ENCODE data around the gene SLCO1B3. TPM values are rescaled to one million over a fixed set of nuclear protein-coding genes. Genes with fewer than 3 reads are reported as not detected.

The SLCO1B3 gene
- total and polyA plus RNA-seq, 2 of the 4 experiments (the other 2 are of a cell fraction): not detected

DNA sequence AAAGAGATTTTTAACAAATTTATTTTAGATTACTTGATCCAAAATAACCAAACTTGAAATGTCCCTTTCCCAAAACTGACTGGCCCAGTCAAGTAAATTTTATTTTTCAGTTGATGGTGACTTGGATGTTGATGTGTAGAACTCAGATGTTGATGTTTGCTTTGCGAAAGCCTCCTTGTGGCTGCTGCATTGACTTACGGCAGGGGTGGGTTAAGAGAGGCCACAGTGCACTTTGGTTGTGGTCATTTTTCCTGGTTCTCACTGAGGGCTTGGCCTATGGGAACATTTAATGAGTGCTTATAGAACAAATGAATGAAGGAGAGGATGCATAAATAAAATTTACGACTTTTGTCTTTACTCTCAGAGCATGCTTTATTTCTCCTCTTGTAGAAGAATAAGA, 52.6 kb downstream of the SLCO1B3 start:
- Histone ChIP-seq H2BK5ac (ENCODE audit: low read depth, low read length, poor library complexity, severe bottlenecking) (no peak overlapping the region), H4K20me1 (ENCODE audit: insufficient read depth, low read length) (no peaks in the 10 kb centered on the region), H3K4me2 (ENCODE audit: low read depth, low read length) (no peak overlapping the region), H2AK5ac (ENCODE audit: low read depth, low read length) (no peak overlapping the region), H3K9me3 (ENCODE audit: control insufficient read depth, insufficient read depth, low read length) (no peaks in the 10 kb centered on the region), H3K27me3 (ENCODE audit: control insufficient read depth, insufficient read depth, low read length) (no peaks in the 10 kb centered on the region), H3K23ac (ENCODE audit: low read depth, low read length) (no peak overlapping the region), H3K79me1 (ENCODE audit: low read depth in 1 of 2, low read length in 2 of 2) (no peaks in the 10 kb centered on the region), H3K4me3 (ENCODE audit: insufficient read depth, low read depth, low read length) (no peak overlapping the region), H4K91ac (ENCODE audit: insufficient read depth, low read depth, low read length) (no peak overlapping the region), H3K27ac (ENCODE audit: insufficient read depth, low read length) (no peak overlapping the region), H3K56ac (ENCODE audit: extremely low read depth, insufficient read depth, low read length) (no peak overlapping the region), H2BK20ac (ENCODE audit: low read depth, low read length) (no peak overlapping the region), H2BK120ac (ENCODE audit: low read depth, low read length) (no peak overlapping the region), H4K5ac (ENCODE audit: low read depth, low read length) (no peak overlapping the region), H3K14ac (replicated peaks; ENCODE audit: low read depth, low read length) (no peak overlapping the region), H4K8ac (ENCODE audit: low read depth in 2 of 2, low read length in 2 of 2) (no peak overlapping the region), H2BK15ac (ENCODE audit: low read depth, low read length) (no peak overlapping the region), H3K4me1 (ENCODE audit: control insufficient read depth, insufficient read depth, low read length) (no peaks in the 10 kb centered on the region), H3K18ac (ENCODE audit: low read depth, low read length) (no peak overlapping the region), H3K36me3 (ENCODE audit: control insufficient read depth, insufficient read depth, low read length) (no peaks in the 10 kb centered on the region), H3K9me1 (ENCODE audit: insufficient read depth, low read length) (no peaks in the 10 kb centered on the region), H2AK9ac (replicated peaks; ENCODE audit: low read depth, low read length, poor library complexity) (no peak overlapping the region), H3K4ac (ENCODE audit: low read depth, low read length) (no peak overlapping the region), H3K9ac (ENCODE audit: low read depth, low read length) (no peak overlapping the region), H2AFZ (replicated peaks; ENCODE audit: low read length, poor library complexity) (no peak overlapping the region)
- in situ Hi-C loops (cut with MboI; ENCODE audit: low sequenced_read_pairs) (no loop called here), intact Hi-C loops (cut with micrococcal nuclease) (no loop called here), dilution Hi-C loops (cut with HindIII; ENCODE audit: low sequenced_read_pairs, unreplicated experiment) (no loop called here)
- no peak for ATAC-seq (ENCODE audit: low read depth)
- BruUV-seq (replicated peaks): no TSS peak
- ChIA-PET CTCF (no interaction called here), POLR2A (ENCODE audit: unreplicated experiment) (no interaction called here)
- TF ChIP-seq NFE2L2 (IDR thresholded peaks at IDR 0.05; ENCODE audit: low read depth, low read length) (no peak), MAZ (IDR thresholded peaks at IDR 0.05; ENCODE audit: borderline replicate concordance, low read depth, low read length) (no peak), POLR2A (IDR thresholded peaks at IDR 0.05; ENCODE audit: low read depth, low read length) (no peak), CEBPB (IDR thresholded peaks at IDR 0.05; ENCODE audit: low read depth, low read length) (no peak), MXI1 (IDR thresholded peaks at IDR 0.05; ENCODE audit: borderline replicate concordance, low read depth, low read length) (no peak), BHLHE40 (IDR thresholded peaks at IDR 0.05; ENCODE audit: low read depth, low read length) (no peak), SMC3 (IDR thresholded peaks at IDR 0.05; ENCODE audit: low read depth, low read length) (no peak), MAFK (IDR thresholded peaks at IDR 0.05; ENCODE audit: low read depth, low read length) (no peak), CHD1 (IDR thresholded peaks at IDR 0.05; ENCODE audit: low read depth, low read length) (no peak), RFX5 (IDR thresholded peaks at IDR 0.05; ENCODE audit: low read depth, low read length) (no peak), FOS (IDR thresholded peaks at IDR 0.05; ENCODE audit: low read depth, low read length) (no peak), RAD21 (IDR thresholded peaks at IDR 0.05; ENCODE audit: low read length) (no peak), RCOR1 (IDR thresholded peaks at IDR 0.05; ENCODE audit: insufficient replicate concordance, low read length) (no peak)
- TF ChIP-seq, protein P1, sequence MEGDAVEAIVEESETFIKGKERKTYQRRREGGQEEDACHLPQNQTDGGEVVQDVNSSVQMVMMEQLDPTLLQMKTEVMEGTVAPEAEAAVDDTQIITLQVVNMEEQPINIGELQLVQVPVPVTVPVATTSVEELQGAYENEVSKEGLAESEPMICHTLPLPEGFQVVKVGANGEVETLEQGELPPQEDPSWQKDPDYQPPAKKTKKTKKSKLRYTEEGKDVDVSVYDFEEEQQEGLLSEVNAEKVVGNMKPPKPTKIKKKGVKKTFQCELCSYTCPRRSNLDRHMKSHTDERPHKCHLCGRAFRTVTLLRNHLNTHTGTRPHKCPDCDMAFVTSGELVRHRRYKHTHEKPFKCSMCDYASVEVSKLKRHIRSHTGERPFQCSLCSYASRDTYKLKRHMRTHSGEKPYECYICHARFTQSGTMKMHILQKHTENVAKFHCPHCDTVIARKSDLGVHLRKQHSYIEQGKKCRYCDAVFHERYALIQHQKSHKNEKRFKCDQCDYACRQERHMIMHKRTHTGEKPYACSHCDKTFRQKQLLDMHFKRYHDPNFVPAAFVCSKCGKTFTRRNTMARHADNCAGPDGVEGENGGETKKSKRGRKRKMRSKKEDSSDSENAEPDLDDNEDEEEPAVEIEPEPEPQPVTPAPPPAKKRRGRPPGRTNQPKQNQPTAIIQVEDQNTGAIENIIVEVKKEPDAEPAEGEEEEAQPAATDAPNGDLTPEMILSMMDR (conservative IDR thresholded peaks at IDR 0.05; ENCODE audit: low read depth, low read length): no peak
- TF ChIP-seq, protein P2, sequence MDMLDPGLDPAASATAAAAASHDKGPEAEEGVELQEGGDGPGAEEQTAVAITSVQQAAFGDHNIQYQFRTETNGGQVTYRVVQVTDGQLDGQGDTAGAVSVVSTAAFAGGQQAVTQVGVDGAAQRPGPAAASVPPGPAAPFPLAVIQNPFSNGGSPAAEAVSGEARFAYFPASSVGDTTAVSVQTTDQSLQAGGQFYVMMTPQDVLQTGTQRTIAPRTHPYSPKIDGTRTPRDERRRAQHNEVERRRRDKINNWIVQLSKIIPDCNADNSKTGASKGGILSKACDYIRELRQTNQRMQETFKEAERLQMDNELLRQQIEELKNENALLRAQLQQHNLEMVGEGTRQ (IDR thresholded peaks at IDR 0.05; ENCODE audit: low read depth, low read length): no peak
- TF ChIP-seq, protein P3, sequence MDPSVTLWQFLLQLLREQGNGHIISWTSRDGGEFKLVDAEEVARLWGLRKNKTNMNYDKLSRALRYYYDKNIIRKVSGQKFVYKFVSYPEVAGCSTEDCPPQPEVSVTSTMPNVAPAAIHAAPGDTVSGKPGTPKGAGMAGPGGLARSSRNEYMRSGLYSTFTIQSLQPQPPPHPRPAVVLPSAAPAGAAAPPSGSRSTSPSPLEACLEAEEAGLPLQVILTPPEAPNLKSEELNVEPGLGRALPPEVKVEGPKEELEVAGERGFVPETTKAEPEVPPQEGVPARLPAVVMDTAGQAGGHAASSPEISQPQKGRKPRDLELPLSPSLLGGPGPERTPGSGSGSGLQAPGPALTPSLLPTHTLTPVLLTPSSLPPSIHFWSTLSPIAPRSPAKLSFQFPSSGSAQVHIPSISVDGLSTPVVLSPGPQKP (IDR thresholded peaks at IDR 0.05; ENCODE audit: borderline replicate concordance, low read depth, low read length): no peak
- 72% methylated on average over 2 of the region's 3 CpGs; no CpG with 5 or more reads in 1 of the 2 experiments for WGBS, 2 experiments (ENCODE audit: extremely low coverage in 2 of 2, insufficient read length in 1 of 2)
- no peak for DNase-seq
